C4-2B (cell line): ENCODE results near the gene RPRD1A.

Experiments used
- CTCF ChIP-seq: fragments of 450-650 bp; conservative IDR thresholded peaks from 2 replicates; pipeline ENCODE4 v1.5.1; 2017; ENCODE audit warnings: mild to moderate bottlenecking
- ZFX ChIP-seq: fragments of 450-650 bp; IDR thresholded peaks from 2 replicates; pipeline ENCODE4 v1.6.1; 2017

GRCh38 chr18:36058674-36059073 lies 8.7 kb downstream of the RPRD1A start:
- TF ChIP-seq CTCF (no peak), ZFX (no peak)
